Liver (tissue), 9 donors: ENCODE measurements around the gene PC. TPM values are rescaled to one million over a fixed set of nuclear protein-coding genes. Genes with fewer than 3 reads are reported as not detected.

Experiments used
- DNase-seq: peaks from one replicate; pipeline ENCODE4 v3.0.0-alpha.2; 2017; ENCODE audit warnings: low spot score
- H3K27ac ChIP-seq, 2 donors: one replicate each; pipeline ENCODE4 v1.7.0; 2013; ENCODE audit warnings: inconsistent platforms in 2 of 2, low read length in 2 of 2, control low read depth in 1 of 2, low read depth in 1 of 2, mild to moderate bottlenecking in 1 of 2
- H3K27me3 ChIP-seq, 4 donors: one replicate each; pipeline versions ENCODE4 v1.6.1 to v1.7.0; 2013; ENCODE audit warnings: low read length in 3 of 4, inconsistent platforms in 1 of 4, mild to moderate bottlenecking in 1 of 4, moderate library complexity in 1 of 4; ENCODE audit not compliant: control insufficient read depth in 4 of 4, insufficient read depth in 4 of 4
- H3K36me3 ChIP-seq, 4 donors: one replicate each; pipeline versions ENCODE4 v1.6.1 to v1.7.0; 2013; ENCODE audit warnings: low read length in 3 of 4, mild to moderate bottlenecking in 3 of 4, low read depth in 1 of 4, moderate library complexity in 1 of 4; ENCODE audit not compliant: control insufficient read depth in 4 of 4, insufficient read depth in 3 of 4
- H3K4me1 ChIP-seq, 4 donors: one replicate each; pipeline versions ENCODE4 v1.6.1 to v1.7.0; 2013; ENCODE audit warnings: low read length in 3 of 4, mild to moderate bottlenecking in 3 of 4, moderate library complexity in 1 of 4; ENCODE audit not compliant: control insufficient read depth in 4 of 4, insufficient read depth in 4 of 4
- H3K4me3 ChIP-seq, 3 donors: one replicate each; pipeline versions ENCODE4 v1.6.1 to v1.7.0; 2013; ENCODE audit warnings: low read length in 3 of 3, control low read depth in 1 of 3, low read depth in 1 of 3, mild to moderate bottlenecking in 1 of 3
- H3K9ac ChIP-seq, 2 donors: one replicate each; pipeline ENCODE4 v1.7.0; 2013; ENCODE audit warnings: low read length in 2 of 2, mild to moderate bottlenecking in 2 of 2, moderate library complexity in 2 of 2, control low read depth in 1 of 2, low read depth in 1 of 2
- H3K9me3 ChIP-seq, 4 donors: one replicate each; pipeline versions ENCODE4 v1.6.1 to v1.7.0; 2013; ENCODE audit warnings: low read length in 3 of 4; ENCODE audit not compliant: control insufficient read depth in 4 of 4
- EGR1 ChIP-seq, 2 donors: IDR thresholded peaks; 2 replicates each; pipeline ENCODE4 v1.6.1; 2016 to 2018; ENCODE audit warnings: antibody characterized with exemption in 2 of 2, low read depth in 2 of 2
- FOXA2 ChIP-seq: IDR thresholded peaks from 2 replicates; pipeline ENCODE4 v1.6.1; 2016; ENCODE audit warnings: antibody characterized with exemption
- GABPA ChIP-seq, 2 donors: IDR thresholded peaks in 1 of 2; conservative IDR thresholded peaks in 1 of 2; 2 replicates each; pipeline ENCODE4 v1.6.1; 2016; ENCODE audit warnings: antibody characterized with exemption in 2 of 2, mild to moderate bottlenecking in 1 of 2, moderate library complexity in 1 of 2
- HNF4A ChIP-seq, 2 donors: conservative IDR thresholded peaks; 2 replicates each; pipeline ENCODE4 v1.6.1; 2016; ENCODE audit warnings: antibody characterized with exemption in 2 of 2, mild to moderate bottlenecking in 2 of 2
- HNF4G ChIP-seq: IDR thresholded peaks from 2 replicates; pipeline ENCODE4 v1.6.1; 2016; ENCODE audit warnings: antibody characterized with exemption
- JUND ChIP-seq, 2 donors: IDR thresholded peaks; 2 replicates each; pipeline ENCODE4 v1.6.1; 2016; ENCODE audit warnings: antibody characterized with exemption in 2 of 2
- NR2F2 ChIP-seq: IDR thresholded peaks from 2 replicates; pipeline ENCODE4 v1.6.1; 2016; ENCODE audit warnings: antibody characterized with exemption
- RAD21 ChIP-seq, 2 donors: IDR thresholded peaks; 2 replicates each; pipeline ENCODE4 v1.6.1; 2016; ENCODE audit warnings: antibody characterized with exemption in 2 of 2, mild to moderate bottlenecking in 2 of 2
- RXRA ChIP-seq, 2 donors: IDR thresholded peaks; 2 replicates each; pipeline ENCODE4 v1.6.1; 2017 to 2018; ENCODE audit warnings: antibody characterized with exemption in 2 of 2, mild to moderate bottlenecking in 1 of 2
- SP1 ChIP-seq: IDR thresholded peaks from 2 replicates; pipeline ENCODE4 v1.6.1; 2018; ENCODE audit warnings: antibody characterized with exemption, mild to moderate bottlenecking
- TAF1 ChIP-seq: conservative IDR thresholded peaks from 2 replicates; pipeline ENCODE4 v1.6.1; 2016; ENCODE audit warnings: antibody characterized with exemption, mild to moderate bottlenecking
- YY1 ChIP-seq: IDR thresholded peaks from 2 replicates; pipeline ENCODE4 v1.6.1; 2016; ENCODE audit warnings: antibody characterized with exemption, mild to moderate bottlenecking
- WGBS: extraction: QIAGEN DNeasy Blood & Tissue Kit; methylation state at CpG from one replicate; pipeline ENCODE4 v1.1.7; 2013; 5-methylcytosine and 5-hydroxymethylcytosine counted together
- polyA plus RNA-seq, 2 donors: library from polyadenylated mRNA; stranded (reverse) in 1 of 2; unstranded in 1 of 2; fragments of 200-250 nt in 1 of 2; fragments of >200 nt in 1 of 2; fragmentation: Nextera tagmentation in 1 of 2; extraction: Ambion mirVana in 1 of 2; gene quantifications; one replicate each; pipeline versions ENCODE4 v1.2.1 to v1.2.3, GENCODE V29; 2013 to 2015
- total RNA-seq, 2 donors: library from RNA; depleted of rRNA; stranded (reverse); fragments of >200 nt; gene quantifications; one replicate each; pipeline ENCODE4 v1.2.3, GENCODE V29; 2014
- TF ChIP-seq, protein P1 (sequence below): IDR thresholded peaks from 2 replicates; pipeline ENCODE4 v1.6.1; 2016; ENCODE audit warnings: antibody characterized with exemption
- TF ChIP-seq, protein P2 (sequence below): IDR thresholded peaks from 2 replicates; pipeline ENCODE4 v1.6.1; 2016; ENCODE audit warnings: antibody characterized with exemption
- TF ChIP-seq, protein P3 (sequence below): IDR thresholded peaks from 2 replicates; pipeline ENCODE4 v1.6.1; 2016; ENCODE audit warnings: antibody characterized with exemption, mild to moderate bottlenecking
- TF ChIP-seq, protein P4 (sequence below): IDR thresholded peaks from 2 replicates; pipeline ENCODE4 v1.6.1; 2016; ENCODE audit warnings: antibody characterized with exemption
- TF ChIP-seq, protein P5 (sequence below): fragments of 150-350 bp; IDR thresholded peaks from 2 replicates; pipeline ENCODE4 v1.5.1; 2017; ENCODE audit warnings: improper control_type of control experiment, low read depth, low read length; ENCODE audit not compliant: missing input control
- donor health status: healthy.
- donor health status: healthy.
- donor health status: healthy.
- donor health status: healthy.
- donor health status: healthy.

Gene PC
- total and polyA plus RNA-seq, 4 donors = 144 to 583 (median 296) TPM

DNA sequence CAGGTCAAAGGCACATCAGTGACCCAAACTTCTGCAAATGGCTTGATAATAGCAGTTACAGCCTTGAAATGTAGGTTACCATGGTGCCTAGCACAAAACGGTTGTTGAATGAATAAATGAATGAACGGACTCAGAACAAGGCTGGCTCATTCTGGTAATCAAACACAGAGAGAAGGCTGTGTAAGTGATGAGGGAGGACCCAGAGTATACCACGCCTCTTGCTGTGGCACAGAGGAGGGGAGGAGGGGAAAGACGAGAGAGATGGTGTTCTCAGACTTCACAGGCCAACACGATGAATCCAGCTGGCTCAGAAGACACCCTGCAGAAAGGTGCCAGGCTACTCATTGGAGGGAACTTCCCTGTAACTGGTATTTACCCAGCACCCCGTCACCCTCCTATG, 38.3 kb downstream of the PC start:
- Histone ChIP-seq H3K4me3 (no peak overlapping the region), H3K9me3 (no peaks in the 10 kb centered on the region), H3K9ac (no peak overlapping the region), H3K4me1 (no peaks in the 10 kb centered on the region), H3K27me3 (no peaks in the 10 kb centered on the region), H3K36me3 (peaks cover 0 to 4% (median 2%) of the 10 kb centered on the region in 4 donors), H3K27ac (no peak overlapping the region)
- no peak for DNase-seq
- 86% methylated on average over 6 of the region's 6 CpGs for WGBS
- TF ChIP-seq, protein P1, sequence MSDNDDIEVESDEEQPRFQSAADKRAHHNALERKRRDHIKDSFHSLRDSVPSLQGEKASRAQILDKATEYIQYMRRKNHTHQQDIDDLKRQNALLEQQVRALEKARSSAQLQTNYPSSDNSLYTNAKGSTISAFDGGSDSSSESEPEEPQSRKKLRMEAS = no peak
- TF ChIP-seq, protein P2, sequence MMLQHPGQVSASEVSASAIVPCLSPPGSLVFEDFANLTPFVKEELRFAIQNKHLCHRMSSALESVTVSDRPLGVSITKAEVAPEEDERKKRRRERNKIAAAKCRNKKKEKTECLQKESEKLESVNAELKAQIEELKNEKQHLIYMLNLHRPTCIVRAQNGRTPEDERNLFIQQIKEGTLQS = no peak
- TF ChIP-seq FOXA2 (no peak), RXRA (IDR thresholded peaks at IDR 0.05) (no peak), NR2F2 (no peak), RAD21 (IDR thresholded peaks at IDR 0.05) (no peak), JUND (IDR thresholded peaks at IDR 0.05) (no peak), GABPA (IDR thresholded peaks at IDR 0.05 in 1 of 2, conservative IDR thresholded peaks at IDR 0.05 in 1 of 2) (no peak), HNF4G (no peak), EGR1 (IDR thresholded peaks at IDR 0.05; ENCODE audit: low read depth in 2 of 2) (no peak), HNF4A (conservative IDR thresholded peaks at IDR 0.05) (no peak), SP1 (no peak), TAF1 (no peak), YY1 (no peak)
- TF ChIP-seq, protein P3, sequence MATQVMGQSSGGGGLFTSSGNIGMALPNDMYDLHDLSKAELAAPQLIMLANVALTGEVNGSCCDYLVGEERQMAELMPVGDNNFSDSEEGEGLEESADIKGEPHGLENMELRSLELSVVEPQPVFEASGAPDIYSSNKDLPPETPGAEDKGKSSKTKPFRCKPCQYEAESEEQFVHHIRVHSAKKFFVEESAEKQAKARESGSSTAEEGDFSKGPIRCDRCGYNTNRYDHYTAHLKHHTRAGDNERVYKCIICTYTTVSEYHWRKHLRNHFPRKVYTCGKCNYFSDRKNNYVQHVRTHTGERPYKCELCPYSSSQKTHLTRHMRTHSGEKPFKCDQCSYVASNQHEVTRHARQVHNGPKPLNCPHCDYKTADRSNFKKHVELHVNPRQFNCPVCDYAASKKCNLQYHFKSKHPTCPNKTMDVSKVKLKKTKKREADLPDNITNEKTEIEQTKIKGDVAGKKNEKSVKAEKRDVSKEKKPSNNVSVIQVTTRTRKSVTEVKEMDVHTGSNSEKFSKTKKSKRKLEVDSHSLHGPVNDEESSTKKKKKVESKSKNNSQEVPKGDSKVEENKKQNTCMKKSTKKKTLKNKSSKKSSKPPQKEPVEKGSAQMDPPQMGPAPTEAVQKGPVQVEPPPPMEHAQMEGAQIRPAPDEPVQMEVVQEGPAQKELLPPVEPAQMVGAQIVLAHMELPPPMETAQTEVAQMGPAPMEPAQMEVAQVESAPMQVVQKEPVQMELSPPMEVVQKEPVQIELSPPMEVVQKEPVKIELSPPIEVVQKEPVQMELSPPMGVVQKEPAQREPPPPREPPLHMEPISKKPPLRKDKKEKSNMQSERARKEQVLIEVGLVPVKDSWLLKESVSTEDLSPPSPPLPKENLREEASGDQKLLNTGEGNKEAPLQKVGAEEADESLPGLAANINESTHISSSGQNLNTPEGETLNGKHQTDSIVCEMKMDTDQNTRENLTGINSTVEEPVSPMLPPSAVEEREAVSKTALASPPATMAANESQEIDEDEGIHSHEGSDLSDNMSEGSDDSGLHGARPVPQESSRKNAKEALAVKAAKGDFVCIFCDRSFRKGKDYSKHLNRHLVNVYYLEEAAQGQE = no peak
- TF ChIP-seq, protein P4, sequence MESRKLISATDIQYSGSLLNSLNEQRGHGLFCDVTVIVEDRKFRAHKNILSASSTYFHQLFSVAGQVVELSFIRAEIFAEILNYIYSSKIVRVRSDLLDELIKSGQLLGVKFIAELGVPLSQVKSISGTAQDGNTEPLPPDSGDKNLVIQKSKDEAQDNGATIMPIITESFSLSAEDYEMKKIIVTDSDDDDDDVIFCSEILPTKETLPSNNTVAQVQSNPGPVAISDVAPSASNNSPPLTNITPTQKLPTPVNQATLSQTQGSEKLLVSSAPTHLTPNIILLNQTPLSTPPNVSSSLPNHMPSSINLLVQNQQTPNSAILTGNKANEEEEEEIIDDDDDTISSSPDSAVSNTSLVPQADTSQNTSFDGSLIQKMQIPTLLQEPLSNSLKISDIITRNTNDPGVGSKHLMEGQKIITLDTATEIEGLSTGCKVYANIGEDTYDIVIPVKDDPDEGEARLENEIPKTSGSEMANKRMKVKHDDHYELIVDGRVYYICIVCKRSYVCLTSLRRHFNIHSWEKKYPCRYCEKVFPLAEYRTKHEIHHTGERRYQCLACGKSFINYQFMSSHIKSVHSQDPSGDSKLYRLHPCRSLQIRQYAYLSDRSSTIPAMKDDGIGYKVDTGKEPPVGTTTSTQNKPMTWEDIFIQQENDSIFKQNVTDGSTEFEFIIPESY = no peak
- TF ChIP-seq, protein P5, sequence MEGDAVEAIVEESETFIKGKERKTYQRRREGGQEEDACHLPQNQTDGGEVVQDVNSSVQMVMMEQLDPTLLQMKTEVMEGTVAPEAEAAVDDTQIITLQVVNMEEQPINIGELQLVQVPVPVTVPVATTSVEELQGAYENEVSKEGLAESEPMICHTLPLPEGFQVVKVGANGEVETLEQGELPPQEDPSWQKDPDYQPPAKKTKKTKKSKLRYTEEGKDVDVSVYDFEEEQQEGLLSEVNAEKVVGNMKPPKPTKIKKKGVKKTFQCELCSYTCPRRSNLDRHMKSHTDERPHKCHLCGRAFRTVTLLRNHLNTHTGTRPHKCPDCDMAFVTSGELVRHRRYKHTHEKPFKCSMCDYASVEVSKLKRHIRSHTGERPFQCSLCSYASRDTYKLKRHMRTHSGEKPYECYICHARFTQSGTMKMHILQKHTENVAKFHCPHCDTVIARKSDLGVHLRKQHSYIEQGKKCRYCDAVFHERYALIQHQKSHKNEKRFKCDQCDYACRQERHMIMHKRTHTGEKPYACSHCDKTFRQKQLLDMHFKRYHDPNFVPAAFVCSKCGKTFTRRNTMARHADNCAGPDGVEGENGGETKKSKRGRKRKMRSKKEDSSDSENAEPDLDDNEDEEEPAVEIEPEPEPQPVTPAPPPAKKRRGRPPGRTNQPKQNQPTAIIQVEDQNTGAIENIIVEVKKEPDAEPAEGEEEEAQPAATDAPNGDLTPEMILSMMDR = no peak

DNA sequence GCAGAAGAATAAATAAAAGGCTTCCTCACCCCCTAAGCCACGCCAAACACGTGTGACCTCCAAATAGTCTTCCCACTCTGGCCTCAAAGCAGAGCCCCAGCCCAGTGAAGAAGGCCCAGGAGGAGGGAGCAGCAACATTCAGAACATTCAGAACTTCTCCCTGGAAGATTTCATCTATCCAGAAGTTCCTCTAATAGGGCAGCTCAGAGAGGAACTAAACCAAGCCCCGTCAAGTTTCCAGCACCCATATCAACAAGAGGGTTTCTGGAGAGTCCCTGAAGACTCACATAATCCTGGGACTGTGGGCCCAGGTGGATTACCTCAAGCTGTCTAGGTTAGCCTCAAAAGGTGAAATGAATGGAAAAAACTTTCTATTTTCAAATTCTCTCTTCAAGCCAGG, 39.4 kb downstream of the PC start:
- WGBS = 83% methylated on average over 3 of the region's 3 CpGs
- no peak overlapping the region for H3K9ac ChIP-seq
- no peaks in the 10 kb centered on the region for H3K9me3 ChIP-seq
- no peaks in the 10 kb centered on the region for H3K4me1 ChIP-seq
- H3K4me3 ChIP-seq = no peak overlapping the region
- H3K27ac ChIP-seq = no peak overlapping the region
- DNase-seq = no peak
- H3K27me3 ChIP-seq = no peaks in the 10 kb centered on the region
- no peak for TF ChIP-seq YY1
- no peak for TF ChIP-seq FOXA2
- H3K36me3 ChIP-seq = peaks cover 0 to 4% (median 2%) of the 10 kb centered on the region in 4 donors
